Keratinocyte (primary cell): ENCODE data around the gene VRK3.

Experiments used
- EZH2 ChIP-seq: IDR thresholded peaks from one replicate; pipeline ENCODE4 v1.6.1; 2012; ENCODE audit warnings: inconsistent platforms, mild to moderate bottlenecking, low read length, moderate library complexity
- TF ChIP-seq, protein P1 (sequence below), 3 experiments: IDR thresholded peaks in 1 of 3; conservative IDR thresholded peaks in 1 of 3; optimal IDR thresholded peaks in 1 of 3; 2 replicates in 2 of 3; 3 replicates in 1 of 3; pipeline versions ENCODE3 to v1.5.1; 2011; ENCODE audit warnings: low read length in 3 of 3, mild to moderate bottlenecking in 3 of 3, moderate library complexity in 2 of 3, control low read depth in 1 of 3, inconsistent platforms in 1 of 3; ENCODE audit not compliant: insufficient read depth in 2 of 3; ENCODE audit errors: extremely low read depth in 1 of 3

DNA sequence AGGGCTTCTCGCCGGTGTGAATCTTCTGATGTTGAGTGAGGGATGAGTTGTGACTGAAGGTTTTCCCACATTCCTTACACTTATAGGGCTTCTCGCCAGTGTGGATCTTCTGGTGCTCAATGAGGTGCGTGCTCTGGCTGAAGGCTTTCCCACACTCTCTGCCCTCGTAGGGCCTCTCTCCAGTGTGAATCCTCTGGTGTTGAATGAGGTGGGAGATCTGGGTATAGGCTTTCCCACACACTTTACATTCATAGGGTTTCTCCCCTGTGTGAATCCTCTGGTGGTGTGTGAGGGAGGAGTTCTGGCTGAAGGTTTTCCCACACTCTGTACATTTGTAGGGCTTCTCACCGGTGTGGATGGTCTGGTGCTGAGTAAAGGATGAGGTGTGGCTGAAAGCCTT, 33.9 kb upstream of the VRK3 start:
- TF ChIP-seq, protein P1, sequence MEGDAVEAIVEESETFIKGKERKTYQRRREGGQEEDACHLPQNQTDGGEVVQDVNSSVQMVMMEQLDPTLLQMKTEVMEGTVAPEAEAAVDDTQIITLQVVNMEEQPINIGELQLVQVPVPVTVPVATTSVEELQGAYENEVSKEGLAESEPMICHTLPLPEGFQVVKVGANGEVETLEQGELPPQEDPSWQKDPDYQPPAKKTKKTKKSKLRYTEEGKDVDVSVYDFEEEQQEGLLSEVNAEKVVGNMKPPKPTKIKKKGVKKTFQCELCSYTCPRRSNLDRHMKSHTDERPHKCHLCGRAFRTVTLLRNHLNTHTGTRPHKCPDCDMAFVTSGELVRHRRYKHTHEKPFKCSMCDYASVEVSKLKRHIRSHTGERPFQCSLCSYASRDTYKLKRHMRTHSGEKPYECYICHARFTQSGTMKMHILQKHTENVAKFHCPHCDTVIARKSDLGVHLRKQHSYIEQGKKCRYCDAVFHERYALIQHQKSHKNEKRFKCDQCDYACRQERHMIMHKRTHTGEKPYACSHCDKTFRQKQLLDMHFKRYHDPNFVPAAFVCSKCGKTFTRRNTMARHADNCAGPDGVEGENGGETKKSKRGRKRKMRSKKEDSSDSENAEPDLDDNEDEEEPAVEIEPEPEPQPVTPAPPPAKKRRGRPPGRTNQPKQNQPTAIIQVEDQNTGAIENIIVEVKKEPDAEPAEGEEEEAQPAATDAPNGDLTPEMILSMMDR (optimal IDR thresholded peaks at IDR 0.05 in 1 of 3, IDR thresholded peaks at IDR 0.05 in 1 of 3, conservative IDR thresholded peaks at IDR 0.05 in 1 of 3; ENCODE audit: extremely low read depth in 1 of 3, insufficient read depth in 2 of 3, low read length in 3 of 3): no peak
- TF ChIP-seq EZH2: no peak
